ENCODE measurements around the gene EFCAB11. TPM values are rescaled to one million over a fixed set of nuclear protein-coding genes. Genes with fewer than 3 reads are reported as not detected.

EFCAB11 gene
- total and polyA plus RNA-seq, 2 of the 8 experiments (the other 6 are each of a cell fraction or from before 2014, with no cell fraction given) = 6.8 to 12.8 TPM

DNA sequence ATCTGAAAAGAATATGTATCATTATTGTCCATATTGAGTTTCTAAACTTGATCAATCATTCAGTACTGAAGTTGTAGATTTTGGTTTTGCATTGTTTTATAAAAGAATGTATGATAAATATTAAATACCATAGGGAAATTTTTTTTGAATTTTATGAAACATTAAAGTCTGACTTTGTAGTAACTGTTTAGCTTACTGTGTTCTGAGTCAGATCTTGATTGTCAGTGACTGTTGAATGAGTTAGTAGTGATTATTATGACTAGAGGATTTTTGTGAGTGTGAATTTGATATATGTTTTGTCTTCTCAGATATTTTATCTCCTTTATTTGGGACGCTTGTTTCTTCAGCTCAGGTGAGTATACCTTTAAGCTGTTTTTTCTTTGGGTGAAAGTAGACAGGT is 11.3 kb upstream of the EFCAB11 start:
- H3K79me1 ChIP-seq (ENCODE audit: low read depth, low read length) = peaks cover 2% of the 10 kb centered on the region
- 90% methylated on average over 1 of the region's 1 CpG; no CpG with 5 or more reads in 1 of the 2 experiments for WGBS, 2 experiments (ENCODE audit: extremely low coverage in 1 of 2, insufficient coverage in 1 of 2, insufficient read length in 1 of 2, insufficient replicate concordance in 2 of 2, low coverage in 1 of 2, low lambda C conversion rate in 2 of 2, missing lambda C conversion rate in 1 of 2)
- no peak overlapping the region for H4K91ac ChIP-seq (replicated peaks; ENCODE audit: insufficient read length, low read length)
- no peak overlapping the region for H3K18ac ChIP-seq (ENCODE audit: extremely low read depth, low read length)
- DNase-seq (ENCODE audit: low read depth in 1 of 2, low spot score in 2 of 2) = no peak
- no peak overlapping the region for H4K5ac ChIP-seq (ENCODE audit: insufficient read length, low read depth, low read length)
- no peak overlapping the region for H2BK12ac ChIP-seq (ENCODE audit: low read depth, low read length)
- peaks cover 1 to 2% of the 10 kb centered on the region in 2 experiments for H4K20me1 ChIP-seq (replicated peaks in 1 of 2; ENCODE audit: control insufficient read depth in 1 of 2, insufficient read depth in 2 of 2, low read length in 2 of 2)
- H3K14ac ChIP-seq (ENCODE audit: insufficient read length) = no peak overlapping the region
- no peak overlapping the region for H3K4ac ChIP-seq (replicated peaks; ENCODE audit: insufficient read length, low read depth, low read length)
- H3K36me3 ChIP-seq (ENCODE audit: control insufficient read depth in 2 of 4, insufficient read depth in 4 of 4, low read length in 3 of 4) = peaks cover 12 to 46% (median 31%) of the 10 kb centered on the region in 4 experiments
- FAIRE-seq = no peak
- H3K27ac ChIP-seq (ENCODE audit: low read depth, low read length) = no peak overlapping the region
- no peaks in the 10 kb centered on the region for H3K23me2 ChIP-seq (ENCODE audit: low read depth, low read length)
- peaks cover 0 to 6% (median 0%) of the 10 kb centered on the region in 4 experiments; a peak in 1 of 7 replicates for H3K4me1 ChIP-seq (replicated peaks in 1 of 4; ENCODE audit: control insufficient read depth in 3 of 4, insufficient read depth in 4 of 4, low read length in 3 of 4)
- H2BK15ac ChIP-seq (ENCODE audit: low read length) = no peak overlapping the region
- H3K9ac ChIP-seq (replicated peaks in 1 of 4; ENCODE audit: extremely low read depth in 1 of 4, low read depth in 3 of 4, low read length in 3 of 4) = no peak overlapping the region
- H2BK5ac ChIP-seq (ENCODE audit: low read depth, low read length) = no peak overlapping the region
- CTCF ChIA-PET (ENCODE audit: partially characterized antibody) = interaction anchor here (1.4 kb wide), 1 partner anchor 26 kb away, joined by 3 read pairs; no protein-coding TSS in a partner anchor
- no peak overlapping the region for H2AFZ ChIP-seq (ENCODE audit: low read length)
- H3K9me3 ChIP-seq (ENCODE audit: insufficient read depth in 2 of 2, low read depth in 1 of 2, low read length in 1 of 2) = no peaks in the 10 kb centered on the region
- H3K23ac ChIP-seq (ENCODE audit: insufficient read length) = no peak overlapping the region
- no peak overlapping the region for H3K4me3 ChIP-seq (ENCODE audit: extremely low read depth in 1 of 4, insufficient read depth in 2 of 4, low read depth in 3 of 4, low read length in 4 of 4)
- H2AK5ac ChIP-seq (ENCODE audit: low read depth, low read length) = no peak overlapping the region
- H3K79me2 ChIP-seq (ENCODE audit: control insufficient read depth in 1 of 2, insufficient read depth in 2 of 2, low read length in 2 of 2) = no peaks in the 10 kb centered on the region; a peak in 2 of 4 replicates
- no peaks in the 10 kb centered on the region for H3K27me3 ChIP-seq (replicated peaks in 1 of 4; ENCODE audit: control insufficient read depth in 3 of 4, extremely low read depth in 1 of 4, insufficient read depth in 3 of 4, low read length in 3 of 4)
- no peak overlapping the region for H4K8ac ChIP-seq (ENCODE audit: extremely low read depth, insufficient read depth, low read length)
- no peak overlapping the region for H2BK120ac ChIP-seq (replicated peaks; ENCODE audit: low read depth, low read length)
- no peak overlapping the region for H3K56ac ChIP-seq (replicated peaks; ENCODE audit: insufficient read length, low read depth, low read length)
- H2BK20ac ChIP-seq (ENCODE audit: low read length) = no peak overlapping the region
- POLR2A ChIA-PET (ENCODE audit: partially characterized antibody) = interaction anchor here (1.9 kb wide), 1 partner anchor 10 kb away, joined by 9 read pairs; the partner anchor contains the start of gene TDP1
- no peak overlapping the region for H3K4me2 ChIP-seq (ENCODE audit: insufficient read depth in 1 of 2, low read depth in 2 of 2, low read length in 2 of 2)
- TF ChIP-seq, protein P1, sequence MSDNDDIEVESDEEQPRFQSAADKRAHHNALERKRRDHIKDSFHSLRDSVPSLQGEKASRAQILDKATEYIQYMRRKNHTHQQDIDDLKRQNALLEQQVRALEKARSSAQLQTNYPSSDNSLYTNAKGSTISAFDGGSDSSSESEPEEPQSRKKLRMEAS (IDR thresholded peaks at IDR 0.05) = no peak
- TF ChIP-seq RNF2 (IDR thresholded peaks at IDR 0.05; ENCODE audit: borderline replicate concordance, low read depth, low read length, missing control alignments, poor library complexity, severe bottlenecking) (no peak), BRCA1 (IDR thresholded peaks at IDR 0.05; ENCODE audit: low read depth, low read length) (no peak), RAD21 (IDR thresholded peaks at IDR 0.05 in 1 of 2, conservative IDR thresholded peaks at IDR 0.05 in 1 of 2; ENCODE audit: low read depth in 2 of 2, low read length in 2 of 2) (no peak), CEBPB (IDR thresholded peaks at IDR 0.05; ENCODE audit: low read depth, low read length) (no peak)
- TF ChIP-seq, protein P2, sequence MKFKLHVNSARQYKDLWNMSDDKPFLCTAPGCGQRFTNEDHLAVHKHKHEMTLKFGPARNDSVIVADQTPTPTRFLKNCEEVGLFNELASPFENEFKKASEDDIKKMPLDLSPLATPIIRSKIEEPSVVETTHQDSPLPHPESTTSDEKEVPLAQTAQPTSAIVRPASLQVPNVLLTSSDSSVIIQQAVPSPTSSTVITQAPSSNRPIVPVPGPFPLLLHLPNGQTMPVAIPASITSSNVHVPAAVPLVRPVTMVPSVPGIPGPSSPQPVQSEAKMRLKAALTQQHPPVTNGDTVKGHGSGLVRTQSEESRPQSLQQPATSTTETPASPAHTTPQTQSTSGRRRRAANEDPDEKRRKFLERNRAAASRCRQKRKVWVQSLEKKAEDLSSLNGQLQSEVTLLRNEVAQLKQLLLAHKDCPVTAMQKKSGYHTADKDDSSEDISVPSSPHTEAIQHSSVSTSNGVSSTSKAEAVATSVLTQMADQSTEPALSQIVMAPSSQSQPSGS (IDR thresholded peaks at IDR 0.05; ENCODE audit: low read length) = no peak
